Tibial nerve (tissue), 3 donors: ENCODE data around the gene HPSE2.

Source experiments
- POLR2A ChIP-seq, 2 donors: fragments of 450-650 bp; IDR thresholded peaks; one replicate each; pipeline ENCODE4 v1.6.1; 2017; ENCODE audit warnings: antibody characterized with exemption in 2 of 2, mild to moderate bottlenecking in 2 of 2, moderate library complexity in 2 of 2
- TF ChIP-seq, protein P1 (sequence below), 5 experiments: fragments of 200-600 bp in 3 of 5; fragments of 450-650 bp in 2 of 5; sonication (generic) in 3 of 5; IDR thresholded peaks; one replicate each; pipeline ENCODE4 v1.5.1; 2016 to 2019; ENCODE audit warnings: antibody characterized with exemption in 5 of 5, mild to moderate bottlenecking in 3 of 5, moderate library complexity in 2 of 5

DNA sequence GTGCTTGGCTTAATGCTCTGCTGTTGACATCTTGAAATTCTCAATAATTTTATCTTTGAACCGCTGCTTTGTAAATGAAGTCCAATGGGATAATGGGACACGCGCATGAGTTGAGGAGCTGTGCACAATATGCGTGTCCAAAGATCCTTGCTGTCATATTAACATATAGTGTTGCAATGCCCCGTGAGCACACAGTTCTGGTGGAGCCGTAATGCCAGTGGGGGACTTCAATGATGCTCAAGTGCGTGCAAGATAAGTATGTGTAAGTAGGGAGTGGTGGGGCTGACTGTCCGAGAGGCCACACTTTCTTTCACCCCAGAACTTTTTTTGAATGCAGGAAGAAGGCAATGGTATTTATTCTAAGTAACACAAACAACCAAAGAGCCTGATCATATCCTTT, 711.5 kb downstream of the HPSE2 start:
- TF ChIP-seq, protein P1, sequence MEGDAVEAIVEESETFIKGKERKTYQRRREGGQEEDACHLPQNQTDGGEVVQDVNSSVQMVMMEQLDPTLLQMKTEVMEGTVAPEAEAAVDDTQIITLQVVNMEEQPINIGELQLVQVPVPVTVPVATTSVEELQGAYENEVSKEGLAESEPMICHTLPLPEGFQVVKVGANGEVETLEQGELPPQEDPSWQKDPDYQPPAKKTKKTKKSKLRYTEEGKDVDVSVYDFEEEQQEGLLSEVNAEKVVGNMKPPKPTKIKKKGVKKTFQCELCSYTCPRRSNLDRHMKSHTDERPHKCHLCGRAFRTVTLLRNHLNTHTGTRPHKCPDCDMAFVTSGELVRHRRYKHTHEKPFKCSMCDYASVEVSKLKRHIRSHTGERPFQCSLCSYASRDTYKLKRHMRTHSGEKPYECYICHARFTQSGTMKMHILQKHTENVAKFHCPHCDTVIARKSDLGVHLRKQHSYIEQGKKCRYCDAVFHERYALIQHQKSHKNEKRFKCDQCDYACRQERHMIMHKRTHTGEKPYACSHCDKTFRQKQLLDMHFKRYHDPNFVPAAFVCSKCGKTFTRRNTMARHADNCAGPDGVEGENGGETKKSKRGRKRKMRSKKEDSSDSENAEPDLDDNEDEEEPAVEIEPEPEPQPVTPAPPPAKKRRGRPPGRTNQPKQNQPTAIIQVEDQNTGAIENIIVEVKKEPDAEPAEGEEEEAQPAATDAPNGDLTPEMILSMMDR (IDR thresholded peaks at IDR 0.05), result no peak
- no peak for TF ChIP-seq POLR2A (IDR thresholded peaks at IDR 0.05)
